Measurements from ENCODE around the gene SCARB1. TPM values are rescaled to one million over a fixed set of nuclear protein-coding genes. Genes with fewer than 3 reads are reported as not detected.

Gene SCARB1
- total and polyA plus RNA-seq, 7 experiments from 2014 or later = 2.2 to 7.1 (median 4.0) TPM

- Histone ChIP-seq H3K27me3 (ENCODE audit: control insufficient read depth in 2 of 2, insufficient read depth in 2 of 2, low read length in 2 of 2) (no peaks in the 10 kb centered on the region), H3K4me1 (ENCODE audit: control insufficient read depth in 2 of 2, insufficient read depth in 2 of 2, low read length in 2 of 2) (peaks cover 1 to 2% of the 10 kb centered on the region in 2 donors), H3K27ac (ENCODE audit: low read depth, low read length) (no peak overlapping the region), H3K36me3 (ENCODE audit: control insufficient read depth in 2 of 3, insufficient read depth in 3 of 3, low read length in 3 of 3) (no peaks in the 10 kb centered on the region), H3K4me3 (ENCODE audit: low read length) (no peak overlapping the region), H3K9me3 (ENCODE audit: control insufficient read depth in 2 of 3, low read length in 3 of 3) (peaks cover 0 to 14% (median 6%) of the 10 kb centered on the region in 3 experiments)
- Mint-ChIP-seq H3K4me3 (peak overlapping the region in 1 of 10 donors; percentile 20), H3K9me3 (peaks cover 0 to 20% (median 10%) of the 10 kb centered on the region in 11 donors), H3K36me3 (peaks cover 0 to 10% (median 3%) of the 10 kb centered on the region in 5 donors), H3K27me3 (peaks cover under 1 to 18% (median 1%) of the 10 kb centered on the region in 5 donors), H3K4me1 (peaks cover 7 to 17% (median 8%) of the 10 kb centered on the region in 7 donors), H3K27ac (peak overlapping the region in 4 of 9 donors; percentile 9 to 81 (median 43))
- intact Hi-C loops (cut with micrococcal nuclease) = loop anchor here (1.0 to 10.0 kb wide), 7 partner anchors 199 to 730 kb away; partner anchors contain the start of gene NCOR2 (in 1 of the 2)
- DNase-seq (no peak), ATAC-seq (peak; percentile 25)
- ChIA-PET CTCF (interaction anchor here (0.6 to 4.8 kb wide), 6 partner anchors 12 to 729 kb away, joined by 3 to 23 read pairs (median 4); no protein-coding TSS in a partner anchor), POLR2A (no interaction called here)
These were observed 97.0 kb downstream of the SCARB1 start for GRCh38 chr12:124766727-124767065.

DNA sequence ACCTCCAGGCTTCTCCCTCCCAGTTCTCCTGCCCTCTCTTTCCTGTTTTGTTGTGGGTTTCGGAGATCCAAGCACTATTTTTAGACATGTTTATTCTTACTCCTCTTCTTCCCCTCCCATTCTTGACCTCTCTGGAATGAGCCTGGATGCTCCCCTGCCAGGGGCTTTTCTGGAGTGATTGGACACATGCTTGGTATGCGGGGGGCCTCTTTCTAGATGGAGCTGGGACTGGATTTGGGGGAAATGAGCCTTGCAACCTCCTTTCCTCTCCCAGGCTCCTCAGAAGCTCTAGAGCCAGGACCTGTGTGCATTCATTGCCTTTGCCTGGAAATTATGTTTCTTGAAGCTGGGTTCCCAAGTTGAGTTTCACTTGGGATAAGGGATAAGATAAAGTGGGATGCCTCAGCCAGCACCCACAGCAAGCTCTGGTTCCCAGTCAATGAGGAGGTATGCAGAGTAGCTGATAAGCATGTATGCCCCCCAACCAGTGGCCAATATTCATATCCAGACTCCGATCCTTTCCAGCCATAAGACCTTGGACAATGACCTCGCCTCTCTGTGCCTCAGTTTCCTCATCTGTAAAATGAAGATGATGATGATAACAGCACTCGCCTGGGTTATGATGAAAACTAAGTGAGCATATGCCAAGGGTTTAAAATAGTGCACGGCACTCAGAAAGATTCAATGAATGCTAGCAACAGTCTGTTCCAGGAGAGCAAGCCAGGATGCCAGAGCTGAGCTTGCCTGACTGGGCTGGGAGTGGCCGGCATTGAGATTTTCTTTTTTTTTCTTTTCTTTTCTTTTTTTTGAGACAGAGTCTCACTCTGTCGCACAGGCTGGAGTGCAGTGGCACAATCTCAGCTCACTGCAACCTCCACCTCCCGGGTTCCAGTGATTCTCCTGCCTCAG, 97.8 kb downstream of the SCARB1 start:
- no peaks in the 10 kb centered on the region for H3K36me3 ChIP-seq (ENCODE audit: control insufficient read depth in 2 of 3, insufficient read depth in 3 of 3, low read length in 3 of 3)
- ATAC-seq (no peak), DNase-seq (no peak)
- no peak overlapping the region for H3K4me3 ChIP-seq (ENCODE audit: low read length)
- intact Hi-C loops (cut with micrococcal nuclease) = loop anchor here (5.0 to 10.0 kb wide), 4 partner anchors 199 to 604 kb away; partner anchors contain the start of gene NCOR2 (in 1 of the 2)
- peak overlapping the region in 1 of 9 donors; percentile 59 for H3K27ac Mint-ChIP-seq
- peaks cover 0 to 15% (median 0%) of the 10 kb centered on the region in 5 donors for H3K27me3 Mint-ChIP-seq
- H3K9me3 Mint-ChIP-seq = peaks cover 0 to 20% (median 10%) of the 10 kb centered on the region in 11 donors
- peaks cover 0 to 14% (median 6%) of the 10 kb centered on the region in 3 experiments for H3K9me3 ChIP-seq (ENCODE audit: control insufficient read depth in 2 of 3, low read length in 3 of 3)
- H3K36me3 Mint-ChIP-seq = peaks cover 0 to 10% (median 3%) of the 10 kb centered on the region in 5 donors
- no peaks in the 10 kb centered on the region for H3K27me3 ChIP-seq (ENCODE audit: control insufficient read depth in 2 of 2, insufficient read depth in 2 of 2, low read length in 2 of 2)
- peaks cover 6 to 18% (median 8%) of the 10 kb centered on the region in 7 donors for H3K4me1 Mint-ChIP-seq
- no peaks in the 10 kb centered on the region for H3K4me1 ChIP-seq (ENCODE audit: control insufficient read depth in 2 of 2, insufficient read depth in 2 of 2, low read length in 2 of 2)
- CTCF ChIA-PET = interaction anchor here (1.0 to 4.8 kb wide), 6 partner anchors 11 to 733 kb away, joined by 3 to 23 read pairs (median 5); no protein-coding TSS in a partner anchor
- no peak overlapping the region for H3K27ac ChIP-seq (ENCODE audit: low read depth, low read length)
- POLR2A ChIA-PET = no interaction called here
- H3K4me3 Mint-ChIP-seq = no peak overlapping the region

DNA sequence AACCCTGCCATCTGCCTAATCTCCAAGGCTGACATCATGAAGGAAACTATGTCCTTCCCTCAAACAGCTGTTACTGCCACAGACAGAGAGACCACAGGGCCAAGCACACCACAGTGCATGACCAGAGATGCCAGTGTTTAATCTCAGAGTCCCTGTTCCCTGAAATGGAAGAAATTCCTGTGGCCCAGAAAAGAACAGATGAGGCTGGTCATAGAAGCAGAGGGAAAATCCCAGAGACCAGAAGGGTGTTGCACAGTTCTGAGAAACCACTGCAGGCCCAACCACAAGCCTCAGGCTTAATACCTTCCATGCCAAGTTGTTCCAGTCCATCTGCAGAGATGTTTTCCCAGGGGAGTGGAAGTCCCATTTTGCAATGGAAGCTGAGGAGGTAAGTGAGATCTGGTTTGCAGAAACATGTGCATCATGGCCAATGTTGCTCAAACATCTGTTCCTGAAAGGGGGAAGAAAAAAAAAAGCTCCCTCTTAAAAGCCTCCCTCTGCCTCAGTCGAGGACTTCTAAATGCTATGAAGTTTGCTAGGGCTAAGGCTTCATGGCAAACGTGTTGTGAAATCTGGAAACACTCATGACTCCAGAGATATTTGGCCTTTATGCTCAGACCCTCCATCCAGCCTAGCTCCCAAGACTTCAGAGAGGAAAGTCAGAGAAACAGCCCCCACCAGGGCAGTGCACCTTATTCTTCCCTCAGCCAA, 98.6 kb downstream of the SCARB1 start:
- ChIA-PET CTCF (interaction anchor here (0.5 to 4.8 kb wide), 10 partner anchors 40 to 761 kb away, joined by 3 to 23 read pairs (median 4); no protein-coding TSS in a partner anchor), POLR2A (no interaction called here)
- Mint-ChIP-seq H3K27me3 (peaks cover 0 to 14% (median 4%) of the 10 kb centered on the region in 5 donors), H3K4me1 (peaks cover 6 to 22% (median 8%) of the 10 kb centered on the region in 7 donors), H3K27ac (peak overlapping the region in 2 of 9 donors; percentile 59 to 67), H3K9me3 (peaks cover 0 to 20% (median 10%) of the 10 kb centered on the region in 11 donors), H3K4me3 (no peak overlapping the region), H3K36me3 (peaks cover 0 to 10% (median 3%) of the 10 kb centered on the region in 5 donors)
- intact Hi-C loops (cut with micrococcal nuclease) = loop anchor here (5.0 to 10.0 kb wide), 4 partner anchors 198 to 603 kb away; partner anchors contain the start of gene NCOR2 (in 1 of the 2)
- Histone ChIP-seq H3K27me3 (ENCODE audit: control insufficient read depth in 2 of 2, insufficient read depth in 2 of 2, low read length in 2 of 2) (no peaks in the 10 kb centered on the region), H3K9me3 (ENCODE audit: control insufficient read depth in 2 of 3, low read length in 3 of 3) (peaks cover 0 to 14% (median 6%) of the 10 kb centered on the region in 3 experiments), H3K4me1 (ENCODE audit: control insufficient read depth in 2 of 2, insufficient read depth in 2 of 2, low read length in 2 of 2) (no peaks in the 10 kb centered on the region), H3K4me3 (ENCODE audit: low read length) (no peak overlapping the region), H3K36me3 (ENCODE audit: control insufficient read depth in 2 of 3, insufficient read depth in 3 of 3, low read length in 3 of 3) (no peaks in the 10 kb centered on the region), H3K27ac (ENCODE audit: low read depth, low read length) (no peak overlapping the region)
- no peak for DNase-seq
- no peak for ATAC-seq

- H3K4me3 Mint-ChIP-seq = no peak overlapping the region
- POLR2A ChIA-PET = no interaction called here
- CTCF ChIA-PET = interaction anchor here (0.5 to 4.8 kb wide), 11 partner anchors 24 to 760 kb away, joined by 3 to 23 read pairs (median 3); no protein-coding TSS in a partner anchor
- intact Hi-C loops (cut with micrococcal nuclease) = loop anchor here in 1 of 2 donors (10.0 kb wide), 1 partner anchor 600 kb away; no protein-coding TSS in a partner anchor
- Histone ChIP-seq H3K36me3 (ENCODE audit: control insufficient read depth in 2 of 3, insufficient read depth in 3 of 3, low read length in 3 of 3) (no peaks in the 10 kb centered on the region), H3K27me3 (ENCODE audit: control insufficient read depth in 2 of 2, insufficient read depth in 2 of 2, low read length in 2 of 2) (no peaks in the 10 kb centered on the region), H3K9me3 (ENCODE audit: control insufficient read depth in 2 of 3, low read length in 3 of 3) (peaks cover 0 to 14% (median 6%) of the 10 kb centered on the region in 3 experiments), H3K4me1 (ENCODE audit: control insufficient read depth in 2 of 2, insufficient read depth in 2 of 2, low read length in 2 of 2) (no peaks in the 10 kb centered on the region), H3K27ac (ENCODE audit: low read depth, low read length) (no peak overlapping the region), H3K4me3 (ENCODE audit: low read length) (no peak overlapping the region)
- DNase-seq (no peak), ATAC-seq (no peak)
- H3K36me3 Mint-ChIP-seq = peaks cover 0 to 10% (median 3%) of the 10 kb centered on the region in 5 donors
- H3K4me1 Mint-ChIP-seq = peaks cover 6 to 25% (median 8%) of the 10 kb centered on the region in 7 donors
- peaks cover 0 to 13% (median 4%) of the 10 kb centered on the region in 5 donors for H3K27me3 Mint-ChIP-seq
- peaks cover 0 to 20% (median 10%) of the 10 kb centered on the region in 11 donors for H3K9me3 Mint-ChIP-seq
- no peak overlapping the region for H3K27ac Mint-ChIP-seq
These were observed 99.2 kb downstream of the SCARB1 start for GRCh38 chr12:124764451-124764850.

- POLR2A ChIA-PET = no interaction called here
- Histone ChIP-seq H3K36me3 (ENCODE audit: control insufficient read depth in 2 of 3, insufficient read depth in 3 of 3, low read length in 3 of 3) (no peaks in the 10 kb centered on the region), H3K4me1 (ENCODE audit: control insufficient read depth in 2 of 2, insufficient read depth in 2 of 2, low read length in 2 of 2) (no peaks in the 10 kb centered on the region), H3K9me3 (ENCODE audit: control insufficient read depth in 2 of 3, low read length in 3 of 3) (peaks cover 0 to 14% (median 6%) of the 10 kb centered on the region in 3 experiments), H3K27ac (ENCODE audit: low read depth, low read length) (no peak overlapping the region), H3K27me3 (ENCODE audit: control insufficient read depth in 2 of 2, insufficient read depth in 2 of 2, low read length in 2 of 2) (no peaks in the 10 kb centered on the region), H3K4me3 (ENCODE audit: low read length) (no peak overlapping the region)
- ATAC-seq (no peak), DNase-seq (no peak)
- peaks cover 0 to 15% (median 7%) of the 10 kb centered on the region in 5 donors for H3K27me3 Mint-ChIP-seq
- H3K36me3 Mint-ChIP-seq = peaks cover 0 to 10% (median 3%) of the 10 kb centered on the region in 5 donors
- H3K4me3 Mint-ChIP-seq = no peak overlapping the region
- peaks cover 6 to 28% (median 8%) of the 10 kb centered on the region in 7 donors for H3K4me1 Mint-ChIP-seq
- H3K27ac Mint-ChIP-seq = peak overlapping the region in 1 of 9 donors; percentile 31
- H3K9me3 Mint-ChIP-seq = peaks cover 0 to 20% (median 10%) of the 10 kb centered on the region in 11 donors
- intact Hi-C loops (cut with micrococcal nuclease) = loop anchor here in 1 of 2 donors (10.0 kb wide), 1 partner anchor 599 kb away; no protein-coding TSS in a partner anchor
- CTCF ChIA-PET = interaction anchor here (0.7 to 4.8 kb wide), 3 partner anchors 416 to 731 kb away, joined by 3 to 23 read pairs (median 3); no protein-coding TSS in a partner anchor
These were observed 100.1 kb downstream of the SCARB1 start for GRCh38 chr12:124763594-124763979.
